ENCODE data around the gene ARSA. TPM values are rescaled to one million over a fixed set of nuclear protein-coding genes. Genes with fewer than 3 reads are reported as not detected.

The ARSA gene
- total and polyA plus RNA-seq, 2 experiments from 2014 or later = 8.1 to 8.2 TPM

GRCh38 chr22:50582493-50583293, 45.3 kb downstream of the ARSA start, which contains the start of gene CHKB:
CHKB (minus strand) TSS chr22:50582849; CDS start chr22:50582781, 68 bp downstream.
- Histone ChIP-seq H3K4me3 (peak within 1 kb of the TSS; percentile 78), H3K4me2 (peak within 1 kb of the TSS; percentile 91), H4K20me1 (replicated peaks; ENCODE audit: insufficient read depth) (peaks cover 3% of the 10 kb centered on the region; the same call in 1 of the 2 replicates), H3K4me1 (ENCODE audit: insufficient read depth) (peaks cover 8% of the 10 kb centered on the region), H3K27me3 (ENCODE audit: insufficient read depth) (0 out of 2 replicates have a peak, but pooled peaks cover 6% of the 10 kb centered on the region), H3K9me2 (ENCODE audit: insufficient read depth) (no peaks in the 10 kb centered on the region), H3K27ac (ENCODE audit: low read depth) (peak within 1 kb of the TSS; percentile 91), H3K79me2 (replicated peaks; ENCODE audit: insufficient read depth) (no peaks in the 10 kb centered on the region), H3F3A (replicated peaks; ENCODE audit: low read depth) (peaks cover 12% of the 10 kb centered on the region), H2AFZ (peak within 1 kb of the TSS; percentile 90), H3K36me3 (ENCODE audit: insufficient read depth) (no peaks in the 10 kb centered on the region)
- peak within 1 kb of the TSS; percentile 90 for H3K27ac Mint-ChIP-seq
- no peaks in the 10 kb centered on the region; the same call in 2 of the 3 replicates for H3K36me3 Mint-ChIP-seq (ENCODE audit: low read depth)
- peak within 1 kb of the TSS; percentile 86 for H3K4me3 Mint-ChIP-seq
- no peaks in the 10 kb centered on the region for H3K9me3 Mint-ChIP-seq
- ATAC-seq (peak; percentile 89), DNase-seq (ENCODE audit: low spot score) (peak; percentile 99)
- peaks cover 8% of the 10 kb centered on the region for H3K27me3 Mint-ChIP-seq (ENCODE audit: insufficient read depth, low read depth, poor library complexity)
- peak; percentile 86 for TF ChIP-seq CREB1 (CRISPR knock-in tag; IDR thresholded peaks at IDR 0.05; ENCODE audit: low read depth)
- no peak for TF ChIP-seq JUNB (IDR thresholded peaks at IDR 0.05; ENCODE audit: unreplicated experiment)
- peak; percentile 64 for TF ChIP-seq POLR2AphosphoS5 (IDR thresholded peaks at IDR 0.05; ENCODE audit: low read depth)
- peaks cover 7% of the 10 kb centered on the region for H3K4me1 Mint-ChIP-seq

GRCh38 chr22:50581950-50582492, 45.9 kb downstream of the ARSA start:
- Histone ChIP-seq H3K36me3 (ENCODE audit: insufficient read depth) (no peaks in the 10 kb centered on the region), H3K79me2 (replicated peaks; ENCODE audit: insufficient read depth) (no peaks in the 10 kb centered on the region), H3F3A (replicated peaks; ENCODE audit: low read depth) (peaks cover 12% of the 10 kb centered on the region), H3K4me2 (peak overlapping the region; percentile 91), H3K4me1 (ENCODE audit: insufficient read depth) (peaks cover 8% of the 10 kb centered on the region), H3K4me3 (peak overlapping the region; percentile 78), H4K20me1 (replicated peaks; ENCODE audit: insufficient read depth) (peaks cover 3% of the 10 kb centered on the region; the same call in 1 of the 2 replicates), H3K9me2 (ENCODE audit: insufficient read depth) (no peaks in the 10 kb centered on the region), H3K27ac (ENCODE audit: low read depth) (peak overlapping the region; percentile 91), H2AFZ (peak overlapping the region; percentile 90; the same call in 1 of the 2 replicates), H3K27me3 (ENCODE audit: insufficient read depth) (0 out of 2 replicates have a peak, but pooled peaks cover 6% of the 10 kb centered on the region)
- peaks cover 11% of the 10 kb centered on the region for H3K27me3 Mint-ChIP-seq (ENCODE audit: insufficient read depth, low read depth, poor library complexity)
- H3K4me3 Mint-ChIP-seq = peak overlapping the region; percentile 86
- H3K9me3 Mint-ChIP-seq = no peaks in the 10 kb centered on the region
- H3K4me1 Mint-ChIP-seq = peaks cover 7% of the 10 kb centered on the region
- peaks cover 2% of the 10 kb centered on the region; the same call in 2 of the 3 replicates for H3K36me3 Mint-ChIP-seq (ENCODE audit: low read depth)
- DNase-seq (ENCODE audit: low spot score) (no peak), ATAC-seq (no peak; the same call in 2 of the 3 replicates)
- peak overlapping the region; percentile 86 for H3K27ac Mint-ChIP-seq
- TF ChIP-seq ZNF331 (CRISPR knock-in tag; IDR thresholded peaks at IDR 0.05; ENCODE audit: low read depth) = no peak
- no peak for TF ChIP-seq CTCF (conservative IDR thresholded peaks at IDR 0.05; ENCODE audit: low read depth in 2 of 2)
- TF ChIP-seq ZNF114 (CRISPR knock-in tag; IDR thresholded peaks at IDR 0.05) = no peak
- TF ChIP-seq JUNB (IDR thresholded peaks at IDR 0.05; ENCODE audit: unreplicated experiment) = no peak
- no peak for TF ChIP-seq ETS1 (IDR thresholded peaks at IDR 0.05)
- no peak for TF ChIP-seq REST (IDR thresholded peaks at IDR 0.05; ENCODE audit: unreplicated experiment)
- TF ChIP-seq POLR2AphosphoS5 (IDR thresholded peaks at IDR 0.05; ENCODE audit: low read depth) = no peak
- TF ChIP-seq EZH2phosphoT487 (IDR thresholded peaks at IDR 0.05; ENCODE audit: unreplicated experiment) = no peak

Measured in GM23338 (cell line).